ENCODE data around the gene RND3.

The RND3 gene

GRCh38 chr2:150442484-150442883 is 45.0 kb downstream of the RND3 start:
- no peak overlapping the region for H3K4me3 ChIP-seq (replicated peaks; ENCODE audit: insufficient read depth, low read length)
- DNase-seq (ENCODE audit: low read depth in 1 of 2, low spot score in 1 of 2) = no peak
- H3K27ac ChIP-seq (replicated peaks) = no peak overlapping the region
- TF ChIP-seq CTCF (IDR thresholded peaks at IDR 0.05; ENCODE audit: insufficient read depth, low read length) (no peak), POLR2AphosphoS5 (IDR thresholded peaks at IDR 0.05; ENCODE audit: low read depth) (no peak), REST (IDR thresholded peaks at IDR 0.05; ENCODE audit: insufficient replicate concordance, low read depth) (no peak), GABPA (IDR thresholded peaks at IDR 0.05; ENCODE audit: low read depth) (no peak), SPI1 (IDR thresholded peaks at IDR 0.05; ENCODE audit: borderline replicate concordance, low read depth) (no peak)
- no peaks in the 10 kb centered on the region for H3K27me3 ChIP-seq (ENCODE audit: insufficient read depth, poor library complexity, severe bottlenecking)

- H3K27me3 ChIP-seq (ENCODE audit: insufficient read depth, poor library complexity, severe bottlenecking) = no peaks in the 10 kb centered on the region
- no peak overlapping the region for H3K4me3 ChIP-seq (replicated peaks; ENCODE audit: insufficient read depth, low read length)
- DNase-seq (ENCODE audit: low read depth in 1 of 2, low spot score in 1 of 2) = no peak
- TF ChIP-seq GABPA (IDR thresholded peaks at IDR 0.05; ENCODE audit: low read depth) = no peak
- no peak for TF ChIP-seq SPI1 (IDR thresholded peaks at IDR 0.05; ENCODE audit: borderline replicate concordance, low read depth)
- TF ChIP-seq CTCF (IDR thresholded peaks at IDR 0.05; ENCODE audit: insufficient read depth, low read length) = no peak
- TF ChIP-seq REST (IDR thresholded peaks at IDR 0.05; ENCODE audit: insufficient replicate concordance, low read depth) = no peak
- TF ChIP-seq POLR2AphosphoS5 (IDR thresholded peaks at IDR 0.05; ENCODE audit: low read depth) = no peak
- no peak overlapping the region for H3K27ac ChIP-seq (replicated peaks)
Observed at GRCh38 chr2:150441784-150442183, 45.7 kb downstream of the RND3 start.

GRCh38 chr2:150441226-150441625 is 46.2 kb downstream of the RND3 start:
- TF ChIP-seq REST (IDR thresholded peaks at IDR 0.05; ENCODE audit: insufficient replicate concordance, low read depth) = no peak
- no peak for TF ChIP-seq CTCF (IDR thresholded peaks at IDR 0.05; ENCODE audit: insufficient read depth, low read length)
- TF ChIP-seq GABPA (IDR thresholded peaks at IDR 0.05; ENCODE audit: low read depth) = no peak
- no peak for TF ChIP-seq SPI1 (IDR thresholded peaks at IDR 0.05; ENCODE audit: borderline replicate concordance, low read depth)
- TF ChIP-seq POLR2AphosphoS5 (IDR thresholded peaks at IDR 0.05; ENCODE audit: low read depth) = no peak
- no peak for DNase-seq (ENCODE audit: low read depth in 1 of 2, low spot score in 1 of 2)
- Histone ChIP-seq H3K27ac (replicated peaks) (no peak overlapping the region), H3K4me3 (replicated peaks; ENCODE audit: insufficient read depth, low read length) (no peak overlapping the region), H3K27me3 (ENCODE audit: insufficient read depth, poor library complexity, severe bottlenecking) (no peaks in the 10 kb centered on the region)
